ENCODE data around the gene RHCE.
"Not testable (repeated sequence)": the region's sequence is repeated elsewhere in the genome, so short reads cannot be mapped to it uniquely, and the experiment has no call there.

The RHCE gene

DNA sequence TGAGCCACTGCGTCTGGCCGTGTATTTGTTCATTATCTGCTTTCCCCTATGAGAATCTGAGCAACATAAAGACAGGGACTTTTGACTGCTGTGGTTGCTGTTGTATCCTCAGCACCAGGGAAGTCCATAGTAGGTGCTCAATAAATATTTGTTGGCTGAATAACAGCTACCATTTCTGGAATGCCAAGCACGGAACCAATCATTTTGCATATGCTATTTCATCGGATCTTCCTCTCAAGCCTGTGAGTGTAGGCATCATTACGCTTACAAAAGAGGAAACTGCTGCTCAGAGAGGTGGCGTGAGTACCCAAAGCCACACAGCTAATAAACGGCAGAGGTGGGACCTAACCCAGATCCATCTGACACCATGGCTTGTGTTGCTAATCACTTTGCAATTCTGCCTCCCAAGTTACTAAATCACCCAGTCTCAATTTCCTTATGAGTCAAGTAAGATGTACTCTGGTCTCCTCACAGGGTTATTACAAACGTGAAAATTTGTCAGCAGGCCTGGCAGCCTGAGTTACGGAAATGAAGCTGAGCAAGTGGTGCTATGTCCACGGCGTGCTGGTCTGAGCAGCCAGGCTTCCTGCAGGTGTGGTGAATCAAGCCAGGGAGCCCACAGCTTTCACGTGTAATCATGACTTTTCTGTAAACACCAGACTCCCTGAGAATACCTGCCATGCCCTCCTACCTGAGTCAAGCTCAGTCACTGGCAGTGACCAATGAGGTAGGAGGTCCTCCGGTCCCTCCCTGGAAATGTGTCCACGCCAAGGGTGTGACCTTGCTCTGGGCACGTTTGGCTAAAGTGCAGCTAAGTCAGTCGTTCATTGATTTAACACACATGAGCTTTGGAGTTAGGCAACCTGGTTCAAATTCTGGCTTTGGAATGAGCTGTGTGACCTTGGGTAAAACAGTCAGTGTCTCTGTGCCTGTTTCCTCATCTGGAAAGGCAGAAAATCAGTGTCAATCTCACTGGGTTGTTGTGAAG is 4.8 kb upstream of the RHCE start:
- DNase-seq = no peak
- Histone ChIP-seq H3K4me3 (ENCODE audit: low read depth, low read length) (no peak overlapping the region), H3K27me3 (replicated peaks) (no peaks in the 10 kb centered on the region), H3K36me3 (replicated peaks) (no peaks in the 10 kb centered on the region), H3K27ac (no peak overlapping the region)
- TF ChIP-seq, protein P1, sequence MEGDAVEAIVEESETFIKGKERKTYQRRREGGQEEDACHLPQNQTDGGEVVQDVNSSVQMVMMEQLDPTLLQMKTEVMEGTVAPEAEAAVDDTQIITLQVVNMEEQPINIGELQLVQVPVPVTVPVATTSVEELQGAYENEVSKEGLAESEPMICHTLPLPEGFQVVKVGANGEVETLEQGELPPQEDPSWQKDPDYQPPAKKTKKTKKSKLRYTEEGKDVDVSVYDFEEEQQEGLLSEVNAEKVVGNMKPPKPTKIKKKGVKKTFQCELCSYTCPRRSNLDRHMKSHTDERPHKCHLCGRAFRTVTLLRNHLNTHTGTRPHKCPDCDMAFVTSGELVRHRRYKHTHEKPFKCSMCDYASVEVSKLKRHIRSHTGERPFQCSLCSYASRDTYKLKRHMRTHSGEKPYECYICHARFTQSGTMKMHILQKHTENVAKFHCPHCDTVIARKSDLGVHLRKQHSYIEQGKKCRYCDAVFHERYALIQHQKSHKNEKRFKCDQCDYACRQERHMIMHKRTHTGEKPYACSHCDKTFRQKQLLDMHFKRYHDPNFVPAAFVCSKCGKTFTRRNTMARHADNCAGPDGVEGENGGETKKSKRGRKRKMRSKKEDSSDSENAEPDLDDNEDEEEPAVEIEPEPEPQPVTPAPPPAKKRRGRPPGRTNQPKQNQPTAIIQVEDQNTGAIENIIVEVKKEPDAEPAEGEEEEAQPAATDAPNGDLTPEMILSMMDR (IDR thresholded peaks at IDR 0.05; ENCODE audit: low read depth, low read length, missing control alignments) = no peak
- in situ Hi-C loops (cut with HindIII; ENCODE audit: low pct_ligation_motif_present, low sequenced_read_pairs) = no loop called here

DNA sequence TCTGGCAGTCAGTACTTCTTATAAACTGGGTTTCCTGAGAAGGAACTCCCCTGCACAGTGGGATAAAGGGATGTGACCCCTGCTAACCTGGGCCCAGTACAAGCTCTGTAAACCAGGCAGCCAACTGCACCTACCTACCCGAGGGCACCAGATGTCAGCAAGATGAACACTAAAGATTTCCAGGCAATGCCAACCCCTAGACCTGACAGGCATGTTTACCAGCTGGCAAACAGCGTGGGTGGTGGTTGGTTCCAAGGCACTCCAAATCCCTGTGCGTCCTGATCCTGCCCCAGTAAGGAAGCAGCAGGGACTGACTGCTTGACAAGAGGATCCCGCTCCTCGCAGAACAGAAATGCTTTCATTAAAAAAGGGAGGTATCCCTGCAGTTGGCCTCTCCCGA is 2.6 kb upstream of the RHCE start:
- in situ Hi-C loops (cut with HindIII; ENCODE audit: low pct_ligation_motif_present, low sequenced_read_pairs); DNase-seq; H3K27ac ChIP-seq; H3K4me3 ChIP-seq (ENCODE audit: low read depth, low read length); H3K36me3 ChIP-seq (replicated peaks); H3K27me3 ChIP-seq (replicated peaks): not testable (repeated sequence)

DNA sequence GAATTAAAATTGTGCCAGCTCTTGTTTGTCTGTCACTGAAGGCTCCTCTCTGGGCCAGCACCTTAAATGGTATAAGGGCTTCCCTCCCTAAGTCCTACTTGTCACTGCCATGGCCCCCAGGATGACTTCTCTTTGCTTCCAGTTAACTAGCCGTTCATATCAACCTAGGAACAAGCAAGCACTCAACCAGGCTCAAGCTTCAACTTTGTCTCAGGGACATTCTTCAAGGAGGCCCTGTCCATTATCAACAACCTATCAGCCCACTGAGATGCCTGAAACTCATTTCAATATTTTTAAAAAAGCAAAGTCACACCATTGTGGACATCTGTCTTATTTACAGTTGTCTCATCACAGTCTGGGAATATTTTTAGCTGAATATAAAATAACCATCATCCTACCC is 1.3 kb downstream of the RHCE start:
- H3K27me3 ChIP-seq (replicated peaks); in situ Hi-C loops (cut with HindIII; ENCODE audit: low pct_ligation_motif_present, low sequenced_read_pairs); H3K36me3 ChIP-seq (replicated peaks); DNase-seq; H3K4me3 ChIP-seq (ENCODE audit: low read depth, low read length); H3K27ac ChIP-seq: not testable (repeated sequence)

DNA sequence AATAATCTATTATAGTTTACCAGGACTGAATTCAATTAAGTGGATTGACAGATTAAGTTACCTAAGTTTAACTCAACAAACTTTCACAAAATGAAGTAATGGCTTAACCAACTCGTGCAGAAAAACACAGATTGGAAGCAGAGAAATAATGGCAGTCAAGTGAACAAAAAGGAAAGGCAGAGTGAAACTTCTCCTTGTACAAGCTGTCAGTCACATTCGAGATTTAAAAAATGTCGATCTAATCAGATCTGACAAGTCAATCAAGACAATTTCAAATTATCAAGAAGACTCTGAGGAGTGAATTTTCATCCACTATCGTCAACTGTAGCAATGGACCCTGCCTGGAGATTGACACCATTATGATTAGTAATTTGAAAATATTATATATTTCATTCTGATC is 3.3 kb downstream of the RHCE start:
- H3K36me3 ChIP-seq (replicated peaks); H3K4me3 ChIP-seq (ENCODE audit: low read depth, low read length); in situ Hi-C loops (cut with HindIII; ENCODE audit: low pct_ligation_motif_present, low sequenced_read_pairs); DNase-seq; H3K27ac ChIP-seq; H3K27me3 ChIP-seq (replicated peaks): not testable (repeated sequence)

DNA sequence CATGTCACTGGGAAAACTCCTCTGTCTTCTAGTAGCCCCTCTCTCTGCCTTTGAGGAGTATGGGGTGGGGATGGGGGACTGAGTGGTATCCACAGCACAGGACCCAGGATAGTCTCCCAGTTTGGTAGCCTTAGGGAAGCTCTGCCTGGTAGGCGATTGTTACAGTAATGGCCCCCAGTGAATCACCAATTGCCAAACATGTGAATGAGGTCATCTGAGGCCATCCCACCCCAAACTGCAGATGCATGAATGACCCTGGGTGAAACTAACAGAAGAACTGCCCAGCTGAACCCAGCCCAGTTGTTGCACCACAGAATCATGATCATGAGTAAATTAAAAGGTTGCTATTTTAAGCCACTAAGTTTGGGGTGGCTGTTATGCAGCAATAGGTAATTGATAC is 6.0 kb downstream of the RHCE start:
- H3K27me3 ChIP-seq (replicated peaks); H3K4me3 ChIP-seq (ENCODE audit: low read depth, low read length); DNase-seq; H3K36me3 ChIP-seq (replicated peaks); in situ Hi-C loops (cut with HindIII; ENCODE audit: low pct_ligation_motif_present, low sequenced_read_pairs); H3K27ac ChIP-seq: not testable (repeated sequence)

DNA sequence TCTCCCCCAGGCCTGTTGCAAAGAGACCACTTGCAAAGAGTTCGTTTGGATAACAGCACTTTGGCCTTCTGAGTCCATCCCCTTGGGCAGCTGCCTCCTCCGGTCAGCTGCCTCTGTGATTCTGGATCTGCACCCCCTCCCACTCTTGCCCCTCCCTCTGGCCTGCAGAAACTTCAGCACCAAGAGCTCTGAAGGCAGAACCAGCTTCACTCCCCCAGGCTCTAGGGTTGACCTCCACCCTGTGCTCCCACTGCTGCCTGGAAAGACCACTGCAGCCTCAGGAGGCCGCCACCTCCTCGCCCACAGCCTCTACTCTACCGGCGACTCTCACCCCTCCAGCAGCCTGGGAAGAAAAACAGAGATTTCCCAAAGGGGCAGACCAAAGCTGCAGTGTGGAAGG is 6.5 kb downstream of the RHCE start:
- H3K27ac ChIP-seq; H3K36me3 ChIP-seq (replicated peaks); in situ Hi-C loops (cut with HindIII; ENCODE audit: low pct_ligation_motif_present, low sequenced_read_pairs); H3K4me3 ChIP-seq (ENCODE audit: low read depth, low read length); H3K27me3 ChIP-seq (replicated peaks); DNase-seq: not testable (repeated sequence)

DNA sequence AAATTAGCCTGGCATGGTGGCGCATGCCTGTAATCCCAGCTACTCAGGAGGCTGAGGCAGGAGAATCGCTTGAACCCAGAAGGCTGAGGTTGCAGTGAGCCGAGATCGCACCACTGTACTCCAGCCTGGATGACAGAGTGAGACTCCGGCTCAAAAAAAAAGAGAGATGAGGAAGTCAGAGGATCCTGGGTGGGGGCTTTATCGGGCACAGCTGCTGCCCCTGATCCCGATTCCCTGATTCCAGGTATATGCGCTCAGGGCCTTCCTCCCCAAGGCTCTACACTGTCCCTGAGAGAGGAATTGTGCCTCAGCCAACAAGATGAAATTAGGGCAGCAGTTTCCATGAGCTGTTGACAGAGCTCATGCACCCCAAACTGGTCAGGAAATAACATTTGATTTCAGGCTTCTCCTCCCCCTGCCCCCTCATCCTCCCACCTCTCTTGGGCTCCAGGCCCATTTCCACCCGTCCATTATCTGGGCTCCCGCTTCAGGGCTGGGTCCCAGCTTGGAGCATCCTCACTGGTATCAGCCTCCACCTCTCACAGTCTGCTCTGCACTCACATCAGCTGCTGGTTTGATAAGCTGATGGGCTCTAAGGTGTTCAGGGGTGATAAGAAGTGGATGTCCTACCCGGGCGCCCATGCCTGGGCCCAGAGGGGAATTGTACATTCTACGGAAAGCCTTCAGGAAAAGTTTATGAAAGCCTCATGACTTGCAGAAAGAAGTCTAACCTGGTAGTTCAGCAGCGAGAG is 7.6 kb downstream of the RHCE start:
- H3K4me3 ChIP-seq (ENCODE audit: low read depth, low read length); H3K27ac ChIP-seq; H3K27me3 ChIP-seq (replicated peaks); DNase-seq; H3K36me3 ChIP-seq (replicated peaks); in situ Hi-C loops (cut with HindIII; ENCODE audit: low pct_ligation_motif_present, low sequenced_read_pairs): not testable (repeated sequence)

DNA sequence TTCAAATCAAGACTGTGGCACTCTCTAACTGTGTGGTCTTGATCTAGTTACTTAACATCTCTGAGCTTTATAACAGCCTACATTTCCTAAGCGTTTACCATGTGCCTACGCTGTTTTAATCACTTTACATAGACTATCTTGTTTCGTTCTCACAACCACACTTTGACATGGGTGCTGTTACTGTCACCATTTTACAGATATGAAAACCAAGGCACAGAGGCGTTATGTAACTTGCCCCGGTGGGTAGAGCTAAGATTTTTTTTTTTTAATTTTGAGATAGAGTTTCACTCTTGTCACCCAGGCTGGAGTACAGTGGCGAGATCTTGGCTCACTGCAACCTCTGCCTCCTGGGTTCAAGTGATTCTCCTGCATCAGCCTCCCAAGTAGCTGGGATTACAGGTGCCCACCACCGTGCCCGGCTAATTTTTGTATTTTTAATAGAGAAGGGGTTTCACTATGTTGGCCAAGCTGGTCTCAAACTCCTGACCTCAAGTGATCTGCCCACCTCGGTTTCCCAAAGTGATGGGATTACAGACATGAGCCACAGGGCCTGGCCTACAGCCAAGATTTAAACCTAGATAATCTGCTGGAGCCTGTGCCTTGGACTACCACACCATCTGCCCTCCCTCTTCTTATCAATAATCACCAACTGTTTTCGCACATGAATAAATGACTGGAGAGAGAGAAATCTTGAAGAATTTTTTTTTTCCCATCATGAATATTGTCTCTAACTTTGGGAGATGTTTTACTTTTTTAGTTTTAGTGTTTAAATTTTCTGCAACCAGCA is 10.8 kb downstream of the RHCE start:
- in situ Hi-C loops (cut with HindIII; ENCODE audit: low pct_ligation_motif_present, low sequenced_read_pairs); DNase-seq; H3K36me3 ChIP-seq (replicated peaks); H3K27me3 ChIP-seq (replicated peaks); H3K4me3 ChIP-seq (ENCODE audit: low read depth, low read length); H3K27ac ChIP-seq: not testable (repeated sequence)

DNA sequence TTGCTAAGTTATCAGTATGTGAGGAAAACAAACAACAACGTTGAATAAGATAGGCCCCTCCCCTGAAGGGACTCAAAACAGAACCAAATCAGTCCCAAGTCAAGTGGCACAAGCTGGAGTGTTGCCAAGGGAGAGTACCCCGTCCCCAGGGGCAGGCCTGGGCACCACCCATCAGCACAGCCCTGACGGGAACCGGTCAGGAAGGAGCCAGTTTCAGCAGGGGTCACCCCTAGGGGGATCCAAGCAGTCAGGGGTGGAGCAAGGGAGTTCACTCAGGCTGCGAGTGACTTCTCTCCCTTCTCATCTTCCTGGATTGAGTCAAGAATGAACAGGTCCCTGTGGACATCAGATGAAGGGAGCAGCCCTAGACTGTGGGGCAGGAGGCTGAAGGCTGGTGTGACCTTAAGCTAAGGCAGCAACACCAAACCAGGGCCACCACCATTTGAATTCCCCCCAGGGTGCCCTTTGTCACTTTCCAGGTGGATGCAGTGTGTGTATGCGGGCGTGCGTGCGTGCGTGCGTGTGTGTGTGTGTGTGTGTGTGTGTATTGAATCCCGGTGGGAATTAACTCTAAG is 14.8 kb downstream of the RHCE start:
- DNase-seq; in situ Hi-C loops (cut with HindIII; ENCODE audit: low pct_ligation_motif_present, low sequenced_read_pairs): not testable (repeated sequence)

More for the DNA sequence above, 14.8 kb downstream of the RHCE start:
- H3K36me3 ChIP-seq (replicated peaks); H3K4me3 ChIP-seq (ENCODE audit: low read depth, low read length); H3K27ac ChIP-seq; H3K27me3 ChIP-seq (replicated peaks): not testable (repeated sequence)
